ENCODE measurements around the gene MCU. TPM values are rescaled to one million over a fixed set of nuclear protein-coding genes. Genes with fewer than 3 reads are reported as not detected.
"Not testable (repeated sequence)": the region's sequence is repeated elsewhere in the genome, so short reads cannot be mapped to it uniquely, and the experiment has no call there.

Gene MCU
- total RNA-seq, 1 donor from 2014 or later, result 21.7 TPM

DNA sequence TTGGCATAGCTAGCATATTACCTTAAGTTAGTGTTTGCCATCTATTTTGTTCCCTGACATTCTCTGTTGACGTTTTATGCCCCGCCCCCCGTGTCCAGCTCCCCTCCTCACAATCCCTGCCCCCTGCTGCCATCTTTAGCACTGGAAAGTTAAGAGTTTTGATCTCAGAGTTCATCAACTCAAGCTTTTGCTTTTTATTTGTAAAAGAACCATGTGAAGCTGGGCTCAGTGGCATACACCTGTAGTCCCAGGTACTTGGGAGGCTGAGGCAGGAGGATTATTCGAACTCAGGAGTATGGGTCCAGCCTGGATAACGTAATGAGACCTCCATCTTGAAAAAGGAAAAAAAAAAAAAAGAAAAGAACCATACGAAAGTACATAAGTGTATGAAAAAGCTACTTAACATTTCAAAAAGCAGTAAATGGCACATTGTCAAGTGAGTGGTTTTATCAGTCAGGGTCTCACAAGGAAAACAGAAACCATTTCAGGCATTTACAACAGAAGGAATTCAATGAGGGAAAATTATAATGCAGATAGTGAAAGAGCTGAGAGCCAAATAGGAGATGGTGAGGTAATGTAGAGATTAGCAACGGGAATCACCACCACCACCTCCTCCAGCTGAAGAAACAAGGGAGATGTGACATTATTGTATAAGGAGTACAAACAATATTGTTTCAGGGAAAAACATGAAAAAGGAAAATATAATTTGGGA, 64.9 kb downstream of the MCU start:
- Mint-ChIP-seq H3K4me1 (peaks cover 8% of the 10 kb centered on the region), H3K27ac (ENCODE audit: unreplicated experiment) (no peak overlapping the region), H3K4me3 (no peak overlapping the region), H3K36me3 (ENCODE audit: low read depth) (no peaks in the 10 kb centered on the region), H3K27me3 (ENCODE audit: low read depth) (no peaks in the 10 kb centered on the region), H3K9me3 (no peaks in the 10 kb centered on the region)
- no peak for DNase-seq (ENCODE audit: low read depth, low spot score)
- TF ChIP-seq, protein P1, sequence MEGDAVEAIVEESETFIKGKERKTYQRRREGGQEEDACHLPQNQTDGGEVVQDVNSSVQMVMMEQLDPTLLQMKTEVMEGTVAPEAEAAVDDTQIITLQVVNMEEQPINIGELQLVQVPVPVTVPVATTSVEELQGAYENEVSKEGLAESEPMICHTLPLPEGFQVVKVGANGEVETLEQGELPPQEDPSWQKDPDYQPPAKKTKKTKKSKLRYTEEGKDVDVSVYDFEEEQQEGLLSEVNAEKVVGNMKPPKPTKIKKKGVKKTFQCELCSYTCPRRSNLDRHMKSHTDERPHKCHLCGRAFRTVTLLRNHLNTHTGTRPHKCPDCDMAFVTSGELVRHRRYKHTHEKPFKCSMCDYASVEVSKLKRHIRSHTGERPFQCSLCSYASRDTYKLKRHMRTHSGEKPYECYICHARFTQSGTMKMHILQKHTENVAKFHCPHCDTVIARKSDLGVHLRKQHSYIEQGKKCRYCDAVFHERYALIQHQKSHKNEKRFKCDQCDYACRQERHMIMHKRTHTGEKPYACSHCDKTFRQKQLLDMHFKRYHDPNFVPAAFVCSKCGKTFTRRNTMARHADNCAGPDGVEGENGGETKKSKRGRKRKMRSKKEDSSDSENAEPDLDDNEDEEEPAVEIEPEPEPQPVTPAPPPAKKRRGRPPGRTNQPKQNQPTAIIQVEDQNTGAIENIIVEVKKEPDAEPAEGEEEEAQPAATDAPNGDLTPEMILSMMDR (conservative IDR thresholded peaks at IDR 0.05), result no peak

DNA sequence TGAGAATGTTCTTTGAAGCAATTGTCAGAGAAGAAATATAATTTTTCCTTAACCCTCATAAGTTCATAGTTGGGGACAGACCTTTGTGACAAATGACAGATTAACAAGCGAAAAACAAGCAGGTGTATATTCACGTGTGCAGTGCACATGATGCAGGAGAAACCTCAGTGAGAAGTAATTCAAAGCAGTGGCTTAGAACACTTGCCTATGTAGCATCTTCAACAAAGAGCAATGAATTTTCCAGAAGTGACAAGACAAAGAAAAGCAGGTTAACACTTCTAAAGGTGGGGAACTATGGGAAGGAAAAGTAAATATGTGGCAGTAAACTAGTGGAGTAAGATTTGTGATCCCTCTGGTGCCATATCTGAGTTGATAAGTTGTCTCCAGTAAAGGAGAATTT, 65.8 kb downstream of the MCU start:
- H3K4me3 Mint-ChIP-seq, result no peak overlapping the region
- H3K27me3 Mint-ChIP-seq (ENCODE audit: low read depth), result no peaks in the 10 kb centered on the region
- no peaks in the 10 kb centered on the region for H3K36me3 Mint-ChIP-seq (ENCODE audit: low read depth)
- no peak overlapping the region for H3K27ac Mint-ChIP-seq (ENCODE audit: unreplicated experiment)
- peaks cover 8% of the 10 kb centered on the region for H3K4me1 Mint-ChIP-seq
- TF ChIP-seq, protein P1 (conservative IDR thresholded peaks at IDR 0.05), result no peak
- H3K9me3 Mint-ChIP-seq, result no peaks in the 10 kb centered on the region
- no peak for DNase-seq (ENCODE audit: low read depth, low spot score)

DNA sequence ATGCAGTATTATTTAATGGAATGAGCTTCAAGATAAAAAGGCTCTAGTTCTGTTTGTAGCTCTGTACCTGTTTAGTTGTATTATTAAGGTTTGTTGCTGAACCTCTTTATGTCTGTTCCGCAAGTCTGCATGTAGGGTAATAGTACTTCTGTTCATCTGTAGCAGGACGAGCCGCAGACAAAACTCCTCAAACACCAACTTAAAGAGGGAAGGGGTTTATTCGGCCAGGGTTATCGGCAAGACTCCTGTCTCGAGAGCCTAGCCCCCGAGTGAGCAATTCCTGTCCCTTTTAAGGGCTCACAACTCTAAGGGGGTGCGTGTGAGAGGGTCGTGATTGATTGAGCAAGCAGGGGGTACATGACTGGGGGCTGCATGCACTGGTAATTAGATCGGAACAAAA, 67.0 kb downstream of the MCU start:
- H3K36me3 Mint-ChIP-seq (ENCODE audit: low read depth); H3K4me1 Mint-ChIP-seq; H3K4me3 Mint-ChIP-seq; H3K9me3 Mint-ChIP-seq; H3K27me3 Mint-ChIP-seq (ENCODE audit: low read depth); DNase-seq (ENCODE audit: low read depth, low spot score); H3K27ac Mint-ChIP-seq (ENCODE audit: unreplicated experiment): not testable (repeated sequence)

DNA sequence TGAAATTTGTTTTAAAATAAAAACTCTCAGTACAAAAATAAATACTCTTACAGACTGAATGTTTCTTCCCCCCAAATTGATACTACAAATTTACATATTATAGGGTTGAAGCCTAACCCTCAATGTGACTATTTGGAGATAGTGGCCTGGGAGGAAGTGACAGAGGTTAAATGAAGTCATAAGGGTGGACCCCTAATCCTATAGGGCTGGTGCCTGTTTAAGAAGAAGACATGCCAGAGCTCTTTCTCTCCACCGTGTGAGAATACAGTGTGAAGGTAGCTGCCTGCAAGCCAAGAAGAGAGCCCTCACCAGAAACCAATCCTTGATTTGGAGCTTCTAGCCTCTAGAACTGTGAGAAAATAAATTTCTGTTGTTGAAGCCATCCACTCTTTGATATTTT, 67.6 kb downstream of the MCU start:
- Mint-ChIP-seq H3K27me3 (ENCODE audit: low read depth) (no peaks in the 10 kb centered on the region), H3K4me3 (no peak overlapping the region), H3K4me1 (peaks cover 8% of the 10 kb centered on the region), H3K36me3 (ENCODE audit: low read depth) (no peaks in the 10 kb centered on the region), H3K27ac (ENCODE audit: unreplicated experiment) (no peak overlapping the region), H3K9me3 (no peaks in the 10 kb centered on the region)
- DNase-seq (ENCODE audit: low read depth, low spot score), result no peak
- TF ChIP-seq, protein P1 (conservative IDR thresholded peaks at IDR 0.05), result no peak

DNA sequence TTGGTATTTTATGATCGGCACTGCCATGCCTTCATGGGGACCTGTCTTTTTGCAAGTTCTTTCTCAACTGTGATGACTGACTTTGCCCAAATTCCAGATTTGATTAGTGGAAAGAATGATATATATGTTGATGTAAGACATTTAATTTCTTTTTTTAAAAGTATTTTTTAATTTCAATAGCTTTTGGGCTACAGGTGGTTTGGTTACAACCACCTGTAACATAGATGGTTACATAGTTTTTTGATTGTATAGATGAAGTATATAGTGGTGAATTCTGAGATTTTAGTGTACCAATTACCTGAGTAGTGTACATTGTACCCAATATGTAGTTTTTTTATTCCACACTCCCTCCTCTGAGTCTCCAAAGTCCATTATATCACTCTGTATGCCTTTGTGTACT, 69.6 kb downstream of the MCU start:
- Mint-ChIP-seq H3K4me3 (no peak overlapping the region), H3K36me3 (ENCODE audit: low read depth) (no peaks in the 10 kb centered on the region), H3K27ac (ENCODE audit: unreplicated experiment) (no peak overlapping the region), H3K9me3 (peaks cover 1% of the 10 kb centered on the region), H3K27me3 (ENCODE audit: low read depth) (no peaks in the 10 kb centered on the region), H3K4me1 (peaks cover 8% of the 10 kb centered on the region)
- DNase-seq (ENCODE audit: low read depth, low spot score), result no peak
- TF ChIP-seq, protein P1 (conservative IDR thresholded peaks at IDR 0.05), result no peak

DNA sequence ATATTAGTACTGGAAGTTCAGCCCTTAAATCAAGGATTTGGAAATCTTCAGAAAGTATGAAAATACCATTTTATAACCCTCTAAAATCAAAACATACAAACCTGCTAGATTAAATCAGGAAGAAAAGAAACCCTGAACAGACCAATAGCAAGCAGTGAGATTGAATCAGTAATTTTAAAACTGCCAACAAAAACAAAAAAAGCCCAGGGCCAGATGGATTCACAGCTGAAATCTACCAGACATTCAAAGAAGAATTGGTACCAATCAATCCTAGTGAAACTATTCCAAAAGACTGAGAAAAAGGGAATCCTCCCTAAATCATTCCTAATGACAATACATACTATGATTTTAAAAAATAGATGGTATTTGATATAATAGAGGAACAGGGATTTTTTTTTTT, 70.1 kb downstream of the MCU start:
- H3K27me3 Mint-ChIP-seq (ENCODE audit: low read depth), result no peaks in the 10 kb centered on the region
- no peak for DNase-seq (ENCODE audit: low read depth, low spot score)
- H3K27ac Mint-ChIP-seq (ENCODE audit: unreplicated experiment), result no peak overlapping the region
- TF ChIP-seq, protein P1 (conservative IDR thresholded peaks at IDR 0.05), result no peak
- H3K4me3 Mint-ChIP-seq, result no peak overlapping the region
- peaks cover 3% of the 10 kb centered on the region for H3K9me3 Mint-ChIP-seq
- H3K36me3 Mint-ChIP-seq (ENCODE audit: low read depth), result no peaks in the 10 kb centered on the region
- peaks cover 4% of the 10 kb centered on the region for H3K4me1 Mint-ChIP-seq

Data from neural crest cell (in vitro differentiated cells).